Skeletal muscle tissue (tissue), 4 donors: ENCODE measurements around the gene ZDHHC22. TPM values are rescaled to one million over a fixed set of nuclear protein-coding genes. Genes with fewer than 3 reads are reported as not detected.

Experiments used
- H3K27ac ChIP-seq: one replicate; pipeline ENCODE4 v1.7.0; 2013; ENCODE audit warnings: mild to moderate bottlenecking, low read depth, low read length, inconsistent platforms
- H3K27me3 ChIP-seq, 3 donors: one replicate each; pipeline ENCODE4 v1.7.0; 2013; ENCODE audit warnings: low read length in 3 of 3; ENCODE audit not compliant: control insufficient read depth in 3 of 3, insufficient read depth in 3 of 3
- H3K36me3 ChIP-seq, 3 donors: one replicate each; pipeline ENCODE4 v1.7.0; 2013; ENCODE audit warnings: low read length in 3 of 3; ENCODE audit not compliant: control insufficient read depth in 3 of 3, insufficient read depth in 3 of 3
- H3K4me1 ChIP-seq, 3 donors: one replicate each; pipeline ENCODE4 v1.7.0; 2013; ENCODE audit warnings: low read length in 3 of 3, mild to moderate bottlenecking in 3 of 3; ENCODE audit not compliant: control insufficient read depth in 3 of 3, insufficient read depth in 3 of 3
- H3K4me3 ChIP-seq, 3 donors: one replicate each; pipeline ENCODE4 v1.7.0; 2013; ENCODE audit warnings: low read length in 3 of 3
- H3K9ac ChIP-seq, 3 donors: one replicate each; pipeline ENCODE4 v1.7.0; 2013; ENCODE audit warnings: low read length in 3 of 3, mild to moderate bottlenecking in 3 of 3, moderate library complexity in 2 of 3, low read depth in 1 of 3
- H3K9me3 ChIP-seq, 3 donors: one replicate each; pipeline ENCODE4 v1.7.0; 2013; ENCODE audit warnings: low read length in 3 of 3; ENCODE audit not compliant: control insufficient read depth in 3 of 3
- total RNA-seq: library from RNA; depleted of rRNA; stranded (reverse); fragments of >200 nt; gene quantifications from one replicate; pipeline ENCODE4 v1.2.3, GENCODE V29; 2014
- donor health status: Osteomylitis.

The ZDHHC22 gene
- total RNA-seq, 1 donor from 2014 or later, result 0.52 TPM

DNA sequence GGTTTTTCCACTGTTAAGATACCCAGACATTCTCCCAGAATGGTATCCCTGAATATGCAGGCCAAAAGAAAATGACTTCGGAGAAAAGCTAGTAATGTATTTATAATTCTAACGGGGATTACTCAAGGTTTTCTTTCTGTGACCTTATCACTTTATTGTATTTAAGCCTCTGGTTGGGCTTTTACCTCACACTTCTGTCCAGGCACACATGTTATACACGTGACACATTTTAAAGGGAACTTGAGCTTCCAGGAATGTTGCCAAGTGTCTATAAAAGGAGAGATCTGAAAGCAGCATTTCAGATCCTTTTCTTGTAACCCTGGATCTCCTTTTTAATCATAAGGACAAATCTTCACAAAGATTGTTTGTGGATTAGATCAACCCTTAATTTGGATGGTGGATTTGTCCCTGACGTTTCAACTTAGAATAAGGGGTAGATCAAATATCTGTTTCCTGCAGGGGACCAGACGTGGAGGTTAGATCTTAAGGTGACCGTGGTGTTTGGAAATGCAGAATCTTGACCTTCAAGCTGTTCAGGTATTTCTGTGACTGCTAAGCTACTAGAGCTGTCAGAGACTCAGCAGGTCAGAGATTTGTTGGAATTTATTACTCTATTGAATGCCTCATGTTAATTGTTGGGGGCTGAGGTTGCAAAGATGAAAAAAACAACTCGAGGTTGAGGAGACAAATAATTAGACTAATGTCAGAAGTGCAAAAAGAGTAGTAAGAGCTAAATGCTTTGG, 42.0 kb downstream of the ZDHHC22 start:
- no peaks in the 10 kb centered on the region for H3K27me3 ChIP-seq
- H3K36me3 ChIP-seq, result no peaks in the 10 kb centered on the region
- peaks cover 62 to 68% (median 65%) of the 10 kb centered on the region in 3 donors for H3K4me1 ChIP-seq
- H3K9me3 ChIP-seq, result no peaks in the 10 kb centered on the region
- peak overlapping the region; percentile 96 to 100 (median 100) for H3K9ac ChIP-seq
- H3K4me3 ChIP-seq, result peak overlapping the region; percentile 94 to 99 (median 94)
- H3K27ac ChIP-seq, result peak overlapping the region; percentile 99

DNA sequence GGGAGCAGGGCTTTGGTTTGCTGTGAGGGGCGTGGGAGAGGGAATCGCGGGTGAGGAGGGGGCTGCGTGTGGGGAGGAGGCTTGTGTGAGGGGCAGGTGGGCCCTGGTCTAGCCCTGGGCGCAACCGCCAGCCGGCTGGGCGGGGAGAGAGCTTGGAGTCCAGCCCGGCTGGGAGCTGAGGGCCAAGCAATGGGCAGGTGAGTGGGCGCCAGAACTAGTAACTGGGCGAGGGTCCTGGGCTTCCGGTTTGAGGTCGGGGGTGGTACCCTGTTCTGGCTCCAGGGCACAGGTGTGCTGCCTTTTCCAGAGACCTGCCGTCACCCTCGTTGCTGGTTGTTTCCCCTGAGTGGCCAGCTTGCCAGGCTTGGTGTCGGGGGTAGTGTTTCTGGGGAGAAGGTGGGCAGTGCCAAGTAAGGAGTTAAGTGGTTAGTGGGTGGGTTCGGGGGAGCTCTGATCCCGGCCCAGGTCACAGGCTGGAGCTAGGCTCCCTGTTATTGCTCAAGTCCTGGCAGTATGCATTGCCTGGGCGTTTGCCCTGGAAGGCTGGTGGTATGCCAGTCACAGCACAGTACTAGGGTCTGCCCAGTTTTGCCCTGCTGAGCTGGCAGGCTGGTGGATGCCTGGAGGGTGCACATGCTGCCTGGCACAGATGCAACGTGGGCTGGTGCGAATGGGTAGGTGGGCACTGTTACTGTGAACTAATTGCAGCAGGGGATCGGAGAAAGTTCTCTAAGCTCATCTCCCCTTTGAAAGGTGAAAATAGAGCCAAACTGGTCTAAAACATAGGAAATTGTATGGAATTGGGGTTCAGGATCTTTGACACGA, 42.9 kb downstream of the ZDHHC22 start:
- Histone ChIP-seq H3K9me3 (no peaks in the 10 kb centered on the region), H3K4me1 (peaks cover 54 to 60% (median 56%) of the 10 kb centered on the region in 3 donors), H3K27ac (peak overlapping the region; percentile 99), H3K36me3 (no peaks in the 10 kb centered on the region), H3K9ac (peak overlapping the region; percentile 96 to 100 (median 100)), H3K4me3 (peak overlapping the region; percentile 94 to 99 (median 94)), H3K27me3 (no peaks in the 10 kb centered on the region)

DNA sequence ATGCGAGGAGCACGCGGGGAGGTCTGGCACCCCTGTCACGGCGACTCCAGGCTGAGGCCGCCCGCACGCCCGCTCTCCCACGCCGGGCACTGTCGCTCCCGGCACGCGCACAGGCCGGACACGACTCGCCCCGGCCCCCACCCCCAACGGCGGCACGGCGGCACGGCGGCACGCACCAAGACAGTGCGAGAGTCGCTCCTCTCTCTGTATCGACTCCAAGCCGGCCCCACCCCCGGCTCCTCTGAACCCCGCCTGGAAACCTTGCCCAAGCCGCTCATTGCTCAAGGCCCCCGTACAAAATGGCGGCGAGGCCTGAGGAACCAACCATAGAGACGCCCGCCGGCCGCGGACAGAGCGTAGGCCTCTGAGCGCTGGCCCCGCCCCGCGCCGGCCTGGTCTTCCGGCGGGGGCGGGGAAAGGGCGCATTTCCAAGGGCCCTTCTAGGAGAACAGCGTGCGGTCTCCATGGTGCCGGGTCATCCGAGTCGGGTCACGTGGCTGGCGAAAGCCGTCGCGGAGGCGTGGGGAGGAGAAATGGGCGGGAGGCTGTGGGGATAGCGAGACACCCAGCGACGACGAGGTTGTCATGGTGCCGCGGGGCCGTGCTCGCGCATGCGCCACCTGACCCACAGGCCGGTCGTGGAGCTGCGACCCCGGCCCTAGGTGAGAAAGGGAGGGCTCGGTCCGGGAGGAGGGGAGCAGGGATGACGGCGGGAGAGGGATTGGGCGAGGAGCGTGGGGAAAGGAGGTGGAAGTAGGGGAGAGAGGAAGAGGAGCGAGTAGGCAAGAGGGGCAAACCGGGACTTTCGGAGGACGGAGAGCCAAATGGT, 43.7 kb downstream of the ZDHHC22 start, which contains the start of gene CIPC:
CIPC (plus strand) TSS at position 559 of the 829 bp plus-strand sequence. CDS start 7,451 bp downstream, outside the sequence.
- peak within 1 kb of the TSS; percentile 94 to 99 (median 94) for H3K4me3 ChIP-seq
- H3K9ac ChIP-seq, result peak within 1 kb of the TSS; percentile 96 to 100 (median 100)
- no peaks in the 10 kb centered on the region for H3K9me3 ChIP-seq
- H3K27ac ChIP-seq, result peak within 1 kb of the TSS; percentile 99
- H3K36me3 ChIP-seq, result no peaks in the 10 kb centered on the region
- H3K4me1 ChIP-seq, result peaks cover 48 to 51% (median 48%) of the 10 kb centered on the region in 3 donors
- H3K27me3 ChIP-seq, result no peaks in the 10 kb centered on the region

DNA sequence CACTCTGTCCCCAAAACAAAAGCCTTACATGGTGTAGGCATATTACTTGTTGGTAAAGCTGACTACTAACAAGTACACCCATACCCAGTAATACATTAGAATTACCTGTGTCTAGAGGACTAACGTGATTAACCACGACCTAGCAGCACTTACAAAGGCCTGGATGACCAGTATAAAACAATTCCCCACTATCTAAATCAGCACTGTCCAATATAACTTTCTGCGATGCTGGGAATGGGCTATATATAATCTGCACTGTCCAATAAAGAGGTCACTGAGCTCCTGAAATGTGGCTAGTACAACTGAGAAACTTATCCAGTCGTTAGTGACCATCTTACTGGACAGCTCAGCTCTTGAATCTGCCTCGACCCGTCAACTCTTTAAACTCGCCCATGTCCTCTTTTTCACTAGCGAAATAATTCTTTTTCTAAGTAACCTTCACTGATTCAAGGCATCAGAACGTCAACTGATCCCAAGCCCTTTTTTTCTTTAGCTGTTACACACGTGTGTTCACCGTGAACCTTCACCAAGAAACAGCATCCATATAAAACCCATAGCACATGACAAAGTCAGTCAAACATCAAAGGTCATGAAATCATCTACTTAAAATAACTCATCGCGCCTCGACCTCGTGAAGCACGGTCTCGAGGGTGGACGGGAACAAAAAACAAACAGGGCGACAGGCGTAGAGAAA, 44.4 kb downstream of the ZDHHC22 start:
- H3K36me3 ChIP-seq, result no peaks in the 10 kb centered on the region
- peak overlapping the region; percentile 99 for H3K27ac ChIP-seq
- H3K27me3 ChIP-seq, result no peaks in the 10 kb centered on the region
- no peaks in the 10 kb centered on the region for H3K9me3 ChIP-seq
- H3K4me3 ChIP-seq, result peak overlapping the region; percentile 70 to 83 (median 73)
- peaks cover 41 to 44% (median 42%) of the 10 kb centered on the region in 3 donors for H3K4me1 ChIP-seq
- peak overlapping the region; percentile 75 to 91 (median 90) for H3K9ac ChIP-seq

DNA sequence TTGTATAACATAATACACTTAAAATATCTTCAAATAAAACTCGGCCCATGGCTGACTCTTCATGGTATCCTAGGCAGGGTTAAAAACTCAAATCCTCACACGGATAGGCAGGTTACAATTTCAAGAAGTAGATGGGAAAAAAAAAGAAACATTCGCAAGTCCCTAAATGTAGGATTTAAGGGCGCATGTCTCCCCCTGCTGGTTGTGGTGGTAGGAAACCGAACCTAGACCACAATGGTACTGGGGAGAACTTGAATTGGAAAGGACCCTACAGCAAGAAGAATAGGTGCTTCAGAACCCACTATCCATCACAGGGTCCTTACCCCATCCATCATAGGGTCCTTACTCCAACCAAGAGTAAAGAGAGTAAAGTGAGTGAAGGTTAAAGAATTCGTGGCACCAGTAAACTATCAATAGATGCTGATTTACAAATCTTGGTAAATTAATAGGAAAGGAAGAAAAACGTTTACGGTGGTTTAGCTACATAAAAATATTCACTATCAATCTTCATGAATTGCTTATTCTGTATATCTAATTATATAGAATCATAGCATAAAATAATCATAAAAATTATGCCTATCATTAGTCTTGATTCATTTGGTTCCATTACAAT, 46.8 kb downstream of the ZDHHC22 start:
- H3K27ac ChIP-seq, result no peak overlapping the region

DNA sequence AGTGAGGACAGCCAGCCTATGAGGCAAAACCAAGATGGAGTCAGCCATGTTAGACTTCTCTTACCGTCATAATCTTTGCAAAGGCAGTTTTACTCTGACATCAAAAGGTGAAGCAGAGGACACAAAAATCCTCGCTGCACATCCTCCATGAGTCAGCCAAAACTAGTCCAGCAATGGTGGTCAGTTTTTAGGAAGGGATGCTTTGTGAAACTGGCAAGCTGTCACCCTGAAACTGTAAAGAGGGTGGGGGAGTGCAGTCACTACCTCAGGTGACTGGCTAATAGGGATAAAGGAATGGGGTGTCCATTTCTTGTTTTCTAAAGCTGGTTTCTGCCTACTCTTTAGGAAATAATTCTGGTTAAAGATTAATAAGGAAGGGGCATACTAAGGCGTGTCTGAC, 48.9 kb downstream of the ZDHHC22 start:
- Histone ChIP-seq H3K9ac (no peak overlapping the region), H3K27ac (no peak overlapping the region), H3K4me3 (no peak overlapping the region), H3K36me3 (no peaks in the 10 kb centered on the region), H3K9me3 (peaks cover 0 to 4% (median 0%) of the 10 kb centered on the region in 3 donors), H3K27me3 (no peaks in the 10 kb centered on the region), H3K4me1 (peaks cover 9 to 12% (median 11%) of the 10 kb centered on the region in 3 donors)

More for the DNA sequence above, 46.8 kb downstream of the ZDHHC22 start:
- peaks cover 22 to 23% (median 22%) of the 10 kb centered on the region in 3 donors for H3K4me1 ChIP-seq
- H3K9me3 ChIP-seq, result peaks cover 0 to 4% (median 0%) of the 10 kb centered on the region in 3 donors
- H3K4me3 ChIP-seq, result no peak overlapping the region
- H3K9ac ChIP-seq, result no peak overlapping the region
- H3K36me3 ChIP-seq, result no peaks in the 10 kb centered on the region
- H3K27me3 ChIP-seq, result no peaks in the 10 kb centered on the region

DNA sequence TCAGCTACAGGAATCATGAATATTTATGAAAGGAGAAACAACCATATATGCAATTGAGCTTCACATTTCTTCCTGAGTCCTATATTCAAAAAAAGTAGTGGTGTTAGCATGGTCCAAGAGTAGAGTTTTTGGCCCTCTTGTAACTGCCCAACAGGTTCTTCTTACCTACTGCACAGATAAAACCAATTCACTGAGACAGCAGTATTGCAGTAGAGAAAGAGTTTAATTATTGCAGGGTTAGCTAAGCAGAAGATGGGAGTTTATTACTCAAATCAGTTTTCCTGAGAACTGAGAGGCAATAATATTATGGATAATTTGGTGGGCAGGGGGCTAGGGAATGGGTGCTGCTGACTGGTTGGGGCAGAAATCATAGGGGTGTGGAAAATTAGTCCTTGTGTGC, 50.1 kb downstream of the ZDHHC22 start:
- Histone ChIP-seq H3K4me1 (peaks cover 2 to 6% (median 5%) of the 10 kb centered on the region in 3 donors), H3K4me3 (no peak overlapping the region), H3K9ac (no peak overlapping the region), H3K9me3 (peaks cover 0 to 4% (median 0%) of the 10 kb centered on the region in 3 donors), H3K36me3 (no peaks in the 10 kb centered on the region), H3K27ac (no peak overlapping the region), H3K27me3 (no peaks in the 10 kb centered on the region)

DNA sequence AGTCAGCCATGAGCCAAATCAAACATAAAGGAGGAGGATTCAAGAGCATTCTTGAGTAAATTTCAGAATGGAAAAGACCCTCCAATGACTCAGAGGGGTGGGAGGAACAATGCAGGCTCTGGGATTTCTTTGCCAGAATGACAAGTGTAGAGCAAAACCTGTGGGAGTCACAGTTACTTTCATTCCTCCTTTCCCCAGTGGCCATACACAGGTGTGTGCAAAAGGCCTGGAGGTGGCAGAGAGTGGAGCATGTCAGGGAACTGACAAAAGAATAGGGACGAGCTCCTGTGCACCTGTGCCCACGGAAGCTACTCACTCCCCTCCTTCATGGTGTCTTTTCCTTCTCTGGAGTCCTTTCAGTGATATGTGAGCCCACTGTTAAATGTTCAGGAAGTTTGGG, 52.9 kb downstream of the ZDHHC22 start:
- H3K9me3 ChIP-seq, result peaks cover 0 to 4% (median 0%) of the 10 kb centered on the region in 3 donors
- no peaks in the 10 kb centered on the region for H3K27me3 ChIP-seq
- H3K36me3 ChIP-seq, result no peaks in the 10 kb centered on the region
- no peak overlapping the region for H3K27ac ChIP-seq
- H3K4me1 ChIP-seq, result no peaks in the 10 kb centered on the region
- no peak overlapping the region for H3K9ac ChIP-seq
- H3K4me3 ChIP-seq, result no peak overlapping the region

DNA sequence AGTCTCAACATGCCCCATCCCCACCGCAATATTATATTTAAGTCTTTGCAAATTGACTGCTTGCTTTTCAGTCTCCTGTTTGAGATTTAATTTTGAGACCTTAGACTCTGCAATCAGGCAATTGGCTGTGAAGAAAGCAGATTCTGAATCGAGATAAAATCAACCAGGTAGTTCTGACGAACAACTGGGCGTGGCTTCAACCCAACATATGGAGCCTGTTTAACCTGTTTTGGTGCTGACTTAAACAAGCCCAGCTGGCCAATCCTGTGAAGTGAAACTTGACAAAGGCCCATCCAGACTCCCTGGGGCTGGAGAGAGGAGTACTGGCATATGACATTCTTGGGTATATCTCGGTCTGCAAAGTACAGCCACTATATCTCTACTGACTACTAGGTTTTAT, 53.4 kb downstream of the ZDHHC22 start:
- Histone ChIP-seq H3K36me3 (no peaks in the 10 kb centered on the region), H3K4me1 (no peaks in the 10 kb centered on the region), H3K9ac (no peak overlapping the region), H3K27me3 (no peaks in the 10 kb centered on the region), H3K4me3 (no peak overlapping the region), H3K9me3 (peaks cover 0 to 4% (median 0%) of the 10 kb centered on the region in 3 donors), H3K27ac (no peak overlapping the region)
